Loucy (cell line): ENCODE measurements around the gene RTL1.

Experiments
- H2AFZ ChIP-seq: fragments of 200-600 bp; sonication (generic); 2 replicates; pipeline ENCODE4 v1.6.0; 2016; ENCODE audit warnings: antibody characterized with exemption, mild to moderate bottlenecking, low read length, moderate library complexity
- H3F3A ChIP-seq: fragments of 200-600 bp; 2 replicates; pipeline ENCODE4 v1.6.0; 2016; ENCODE audit warnings: antibody characterized with exemption, low read depth, mild to moderate bottlenecking
- H3K27me3 ChIP-seq: fragments of 200-600 bp; sonication (generic); 2 replicates; pipeline ENCODE4 v1.6.1; 2014; ENCODE audit warnings: low read length, mild to moderate bottlenecking; ENCODE audit not compliant: insufficient read depth, poor library complexity, severe bottlenecking
- H3K36me3 ChIP-seq: fragments of 200-600 bp; sonication (generic); 2 replicates; pipeline ENCODE4 v1.6.1; 2016; ENCODE audit warnings: low read length; ENCODE audit not compliant: insufficient read depth
- H3K4me1 ChIP-seq: fragments of 200-600 bp; sonication (generic); 2 replicates; pipeline ENCODE4 v1.5.1; 2014; ENCODE audit warnings: low read length, mild to moderate bottlenecking; ENCODE audit not compliant: insufficient read depth, poor library complexity, severe bottlenecking
- H3K4me2 ChIP-seq: fragments of 200-600 bp; sonication (generic); 2 replicates; pipeline ENCODE4 v1.6.0; 2014; ENCODE audit warnings: antibody characterized with exemption, low read length, low read depth, mild to moderate bottlenecking; ENCODE audit not compliant: poor library complexity, severe bottlenecking
- H3K4me3 ChIP-seq: fragments of 200-600 bp; sonication (generic); 2 replicates; pipeline ENCODE4 v1.5.1; 2014; ENCODE audit warnings: low read length, mild to moderate bottlenecking, mixed read lengths; ENCODE audit not compliant: poor library complexity, severe bottlenecking
- H3K79me2 ChIP-seq: fragments of 200-600 bp; sonication (generic); 2 replicates; pipeline ENCODE4 v1.6.1; 2014; ENCODE audit warnings: low read length; ENCODE audit not compliant: insufficient read depth
- H3K9ac ChIP-seq: fragments of 200-600 bp; sonication (generic); 2 replicates; pipeline ENCODE4 v1.6.0; 2014; ENCODE audit warnings: mild to moderate bottlenecking, low read depth, low read length, moderate library complexity; ENCODE audit not compliant: poor library complexity, severe bottlenecking
- H3K9me2 ChIP-seq: fragments of 200-600 bp; sonication (generic); replicated peaks from 2 replicates; pipeline ENCODE4 v1.6.1; 2016; ENCODE audit warnings: low read depth, low read length, mixed read lengths
- H3K9me3 ChIP-seq: fragments of 200-600 bp; sonication (generic); 2 replicates; pipeline ENCODE4 v1.6.1; 2014; ENCODE audit warnings: mild to moderate bottlenecking, antibody characterized with exemption, low read length, low read depth; ENCODE audit not compliant: insufficient read depth
- H4K20me1 ChIP-seq: fragments of 200-600 bp; sonication (generic); 2 replicates; pipeline ENCODE4 v1.6.0; 2014; ENCODE audit warnings: antibody characterized with exemption, low read length, mild to moderate bottlenecking; ENCODE audit not compliant: insufficient read depth, poor library complexity, severe bottlenecking
- EZH2phosphoT487 ChIP-seq: fragments of 200-600 bp; IDR thresholded peaks from 2 replicates; pipeline ENCODE4 v1.6.1; 2018; ENCODE audit warnings: antibody characterized with exemption, mild to moderate bottlenecking, moderate library complexity, borderline replicate concordance
- TF ChIP-seq, protein P1 (sequence below): fragments of 200-600 bp; sonication (generic); conservative IDR thresholded peaks from 2 replicates; pipeline ENCODE4 v1.5.1; 2014; ENCODE audit warnings: mild to moderate bottlenecking, antibody characterized with exemption, low read length

The RTL1 gene

DNA sequence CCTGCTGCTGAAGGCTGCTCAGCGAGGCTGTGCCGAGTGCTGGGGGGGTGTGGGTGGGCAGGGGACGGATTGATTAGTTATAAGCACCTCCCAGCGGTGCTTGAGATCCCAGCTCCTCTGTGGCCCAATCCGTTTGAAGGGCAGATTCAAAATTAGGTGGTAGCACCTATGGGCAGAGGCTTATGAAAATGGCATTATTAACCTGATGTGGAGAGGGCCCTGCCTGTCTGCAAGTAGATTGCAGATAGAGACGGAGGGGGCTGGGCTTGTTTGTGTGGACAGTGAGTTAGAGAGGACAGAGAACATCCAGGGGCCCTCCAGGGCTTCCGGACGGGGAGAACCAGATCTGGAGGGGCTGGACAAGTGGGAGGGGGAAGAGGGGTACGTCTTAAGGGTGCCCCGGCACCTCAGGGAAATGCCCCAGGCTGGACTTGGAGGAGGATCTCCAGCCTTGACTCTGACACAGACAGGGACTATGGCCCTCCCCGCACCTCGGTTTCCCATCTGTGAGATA, at the start of gene RTL1:
Gene RTL1 (minus strand): TSS at position 51 of the 514 bp plus-strand sequence. CDS start 18,934 bp downstream, outside the sequence.
- Histone ChIP-seq H3F3A (no peaks in the 10 kb centered on the region), H4K20me1 (no peaks in the 10 kb centered on the region), H3K9me3 (no peaks in the 10 kb centered on the region), H3K4me1 (no peaks in the 10 kb centered on the region), H3K4me2 (no peak within 1 kb of the TSS), H2AFZ (no peak within 1 kb of the TSS), H3K9ac (no peak within 1 kb of the TSS), H3K9me2 (no peaks in the 10 kb centered on the region), H3K79me2 (no peaks in the 10 kb centered on the region), H3K4me3 (no peak within 1 kb of the TSS), H3K36me3 (no peaks in the 10 kb centered on the region), H3K27me3 (no peaks in the 10 kb centered on the region)
- no peak for TF ChIP-seq EZH2phosphoT487
- TF ChIP-seq, protein P1, sequence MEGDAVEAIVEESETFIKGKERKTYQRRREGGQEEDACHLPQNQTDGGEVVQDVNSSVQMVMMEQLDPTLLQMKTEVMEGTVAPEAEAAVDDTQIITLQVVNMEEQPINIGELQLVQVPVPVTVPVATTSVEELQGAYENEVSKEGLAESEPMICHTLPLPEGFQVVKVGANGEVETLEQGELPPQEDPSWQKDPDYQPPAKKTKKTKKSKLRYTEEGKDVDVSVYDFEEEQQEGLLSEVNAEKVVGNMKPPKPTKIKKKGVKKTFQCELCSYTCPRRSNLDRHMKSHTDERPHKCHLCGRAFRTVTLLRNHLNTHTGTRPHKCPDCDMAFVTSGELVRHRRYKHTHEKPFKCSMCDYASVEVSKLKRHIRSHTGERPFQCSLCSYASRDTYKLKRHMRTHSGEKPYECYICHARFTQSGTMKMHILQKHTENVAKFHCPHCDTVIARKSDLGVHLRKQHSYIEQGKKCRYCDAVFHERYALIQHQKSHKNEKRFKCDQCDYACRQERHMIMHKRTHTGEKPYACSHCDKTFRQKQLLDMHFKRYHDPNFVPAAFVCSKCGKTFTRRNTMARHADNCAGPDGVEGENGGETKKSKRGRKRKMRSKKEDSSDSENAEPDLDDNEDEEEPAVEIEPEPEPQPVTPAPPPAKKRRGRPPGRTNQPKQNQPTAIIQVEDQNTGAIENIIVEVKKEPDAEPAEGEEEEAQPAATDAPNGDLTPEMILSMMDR = no peak

DNA sequence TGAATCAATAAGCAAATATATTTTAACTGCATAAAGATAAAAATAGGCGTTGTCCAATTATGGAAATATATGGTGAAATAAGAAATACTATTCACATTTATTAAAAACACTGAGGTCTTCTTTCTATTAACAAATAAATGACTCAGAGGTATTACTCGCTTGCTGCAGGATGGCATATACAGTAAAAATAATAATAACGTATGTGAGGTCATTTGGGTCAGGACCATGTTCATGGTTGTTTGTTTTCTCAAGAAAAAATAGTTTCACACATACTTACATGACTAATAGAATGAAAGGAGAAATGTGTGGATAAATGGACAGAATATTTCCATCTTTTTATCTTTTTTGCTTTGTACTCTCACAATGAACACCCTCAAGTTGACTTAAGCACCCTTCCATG, 46.5 kb upstream of the RTL1 start:
- Histone ChIP-seq H3F3A (no peaks in the 10 kb centered on the region), H2AFZ (no peak overlapping the region), H4K20me1 (no peaks in the 10 kb centered on the region), H3K9me3 (no peaks in the 10 kb centered on the region), H3K79me2 (no peaks in the 10 kb centered on the region), H3K9me2 (no peaks in the 10 kb centered on the region), H3K27me3 (no peaks in the 10 kb centered on the region), H3K9ac (no peak overlapping the region), H3K4me2 (no peak overlapping the region), H3K4me1 (no peaks in the 10 kb centered on the region), H3K36me3 (no peaks in the 10 kb centered on the region), H3K4me3 (no peak overlapping the region)
- no peak for TF ChIP-seq EZH2phosphoT487
- TF ChIP-seq, protein P1 = no peak

DNA sequence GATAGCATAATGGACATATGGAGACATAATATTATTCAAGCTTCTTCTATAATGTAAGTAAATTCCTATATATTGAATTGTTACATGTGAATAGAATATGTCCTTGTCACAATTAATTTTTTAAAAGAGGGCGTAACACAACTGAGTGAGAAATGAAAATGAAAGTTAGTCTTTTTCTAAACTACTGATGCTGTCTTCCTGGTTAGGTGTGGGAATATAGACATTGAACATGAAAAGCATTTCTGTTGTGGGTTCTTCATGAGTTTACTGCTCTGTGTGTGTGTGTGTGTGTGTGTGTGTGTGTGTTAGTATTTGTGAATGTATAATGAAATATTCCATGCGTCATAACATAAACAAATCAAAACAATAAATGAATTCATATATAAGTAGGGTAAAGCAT, 40.5 kb upstream of the RTL1 start:
- no peaks in the 10 kb centered on the region for H3K9me2 ChIP-seq
- H3K27me3 ChIP-seq = no peaks in the 10 kb centered on the region
- H3F3A ChIP-seq = no peaks in the 10 kb centered on the region
- H4K20me1 ChIP-seq = no peaks in the 10 kb centered on the region
- no peak overlapping the region for H3K9ac ChIP-seq
- H3K36me3 ChIP-seq = no peaks in the 10 kb centered on the region
- no peaks in the 10 kb centered on the region for H3K4me1 ChIP-seq
- H3K4me3 ChIP-seq = no peak overlapping the region
- TF ChIP-seq, protein P1 = no peak
- no peak for TF ChIP-seq EZH2phosphoT487
- H2AFZ ChIP-seq = no peak overlapping the region; the same call in 1 of the 2 replicates
- no peaks in the 10 kb centered on the region for H3K9me3 ChIP-seq
- no peaks in the 10 kb centered on the region for H3K79me2 ChIP-seq
- H3K4me2 ChIP-seq = no peak overlapping the region
